H1 (cell line): ENCODE measurements around the gene CISD1. TPM values are rescaled to one million over a fixed set of nuclear protein-coding genes. Genes with fewer than 3 reads are reported as not detected.
A peak's percentile ranks its signal among the peaks of the same experiment; 100 is the strongest.

Experiments
- CTCF ChIA-PET: fragments of 300-600 bp; sonication (Branson Sonifier 250); formaldehyde crosslinking; loops from one replicate; lab custom pipeline; 2021; ENCODE audit not compliant: partially characterized antibody; lab: Charles Lee
- POLR2A ChIA-PET: fragments of 300-600 bp; sonication (Branson Sonifier 250); formaldehyde crosslinking; loops from one replicate; lab custom pipeline; 2021; ENCODE audit warnings: inconsistent platforms; ENCODE audit not compliant: partially characterized antibody; lab: Charles Lee
- DNase-seq, 2 experiments: peaks; one replicate each; pipeline versions ENCODE4 v3.0.0 to v3.0.0-alpha.2; 2010 to 2022; ENCODE audit warnings: low spot score in 2 of 2, low read depth in 1 of 2, mixed read lengths in 1 of 2
- FAIRE-seq: peaks from 2 replicates; lab custom pipeline; 2011; peaks lifted over from hg19 to GRCh38; lab: Jason Lieb, UNC
- H2AFZ ChIP-seq: 2 replicates; pipeline ENCODE4 v1.8.1; 2012; ENCODE audit warnings: low read length, inconsistent platforms
- H2AK5ac ChIP-seq: 2 replicates; pipeline ENCODE4 v1.6.1; 2013; ENCODE audit warnings: low read depth, low read length
- H2BK120ac ChIP-seq: replicated peaks from 2 replicates; pipeline ENCODE3; 2013; ENCODE audit warnings: low read depth, low read length, inconsistent platforms
- H2BK12ac ChIP-seq: 2 replicates; pipeline ENCODE4 v1.6.1; 2013; ENCODE audit warnings: low read depth, low read length
- H2BK15ac ChIP-seq: 2 replicates; pipeline ENCODE4 v1.6.1; 2013; ENCODE audit warnings: low read length
- H2BK20ac ChIP-seq: 2 replicates; pipeline ENCODE4 v1.6.1; 2013; ENCODE audit warnings: low read length
- H2BK5ac ChIP-seq: 2 replicates; pipeline ENCODE4 v1.6.1; 2013; ENCODE audit warnings: low read depth, low read length
- H3K14ac ChIP-seq: 2 replicates; pipeline ENCODE4 v1.6.1; 2013; ENCODE audit warnings: inconsistent platforms; ENCODE audit not compliant: insufficient read length
- H3K18ac ChIP-seq: 2 replicates; pipeline ENCODE4 v1.6.1; 2013; ENCODE audit warnings: low read length; ENCODE audit errors: extremely low read depth
- H3K23ac ChIP-seq: 2 replicates; pipeline ENCODE4 v1.6.1; 2013; ENCODE audit warnings: inconsistent platforms; ENCODE audit not compliant: insufficient read length
- H3K23me2 ChIP-seq: 2 replicates; pipeline ENCODE4 v1.6.1; 2013; ENCODE audit warnings: low read depth, low read length
- H3K27ac ChIP-seq: 2 replicates; pipeline ENCODE4 v1.6.1; 2011; ENCODE audit warnings: low read depth, low read length, inconsistent platforms
- H3K27me3 ChIP-seq, 4 experiments: replicated peaks in 1 of 4; 1 replicate in 1 of 4; 2 replicates in 3 of 4; pipeline versions ENCODE4 v1.6.1 to v1.8.1; 2011 to 2013; ENCODE audit warnings: low read length in 3 of 4, mild to moderate bottlenecking in 3 of 4, inconsistent platforms in 2 of 4, mixed read lengths in 2 of 4, moderate library complexity in 1 of 4; ENCODE audit not compliant: control insufficient read depth in 3 of 4, insufficient read depth in 3 of 4; ENCODE audit errors: extremely low read depth in 1 of 4
- H3K36me3 ChIP-seq, 4 experiments: 2 replicates each; pipeline versions ENCODE4 v1.6.1 to v1.8.1; 2011 to 2013; ENCODE audit warnings: mild to moderate bottlenecking in 4 of 4, low read length in 3 of 4, moderate library complexity in 2 of 4, control low read depth in 1 of 4, inconsistent platforms in 1 of 4; ENCODE audit not compliant: insufficient read depth in 4 of 4, control insufficient read depth in 2 of 4
- H3K4ac ChIP-seq: replicated peaks from 2 replicates; pipeline ENCODE3; 2013; ENCODE audit warnings: low read length, low read depth, mixed read lengths, inconsistent platforms; ENCODE audit not compliant: insufficient read length
- H3K4me1 ChIP-seq, 4 experiments: replicated peaks in 1 of 4; 1 replicate in 1 of 4; 2 replicates in 3 of 4; pipeline versions ENCODE4 v1.6.1 to v1.8.1; 2011 to 2013; ENCODE audit warnings: low read length in 3 of 4, inconsistent platforms in 2 of 4, mixed read lengths in 1 of 4; ENCODE audit not compliant: insufficient read depth in 4 of 4, control insufficient read depth in 3 of 4
- H3K4me2 ChIP-seq, 2 experiments: 2 replicates each; pipeline versions ENCODE4 v1.6.1 to v1.8.1; 2011 to 2013; ENCODE audit warnings: low read depth in 2 of 2, low read length in 2 of 2, control low read depth in 1 of 2, inconsistent platforms in 1 of 2, mild to moderate bottlenecking in 1 of 2; ENCODE audit not compliant: insufficient read depth in 1 of 2
- H3K4me3 ChIP-seq, 4 experiments: fragments of 200-600, 300-600 bp in 1 of 4; sonication (generic), shearing (Covaris generic), sonication (Bioruptor Twin) in 1 of 4; 2 replicates each; pipeline versions ENCODE4 v1.5.1 to v1.8.1; 2011 to 2016; ENCODE audit warnings: low read length in 4 of 4, low read depth in 3 of 4, control low read depth in 2 of 4, inconsistent platforms in 2 of 4, mild to moderate bottlenecking in 2 of 4, mixed read lengths in 1 of 4, moderate library complexity in 1 of 4; ENCODE audit not compliant: insufficient read depth in 2 of 4; ENCODE audit errors: extremely low read depth in 1 of 4
- H3K56ac ChIP-seq: replicated peaks from 2 replicates; pipeline ENCODE3; 2013; ENCODE audit warnings: low read depth, mild to moderate bottlenecking, mixed read lengths, low read length, inconsistent platforms; ENCODE audit not compliant: insufficient read length
- H3K79me1 ChIP-seq: 2 replicates; pipeline ENCODE4 v1.6.1; 2013; ENCODE audit warnings: low read depth, low read length, control low read depth
- H3K79me2 ChIP-seq, 2 experiments: 2 replicates each; pipeline versions ENCODE4 v1.6.1 to v1.8.1; 2012 to 2013; ENCODE audit warnings: low read length in 2 of 2, mild to moderate bottlenecking in 2 of 2, inconsistent platforms in 1 of 2; ENCODE audit not compliant: insufficient read depth in 2 of 2, control insufficient read depth in 1 of 2
- H3K9ac ChIP-seq, 4 experiments: replicated peaks in 1 of 4; 1 replicate in 1 of 4; 2 replicates in 3 of 4; pipeline versions ENCODE4 v1.6.1 to v1.8.1; 2011 to 2013; ENCODE audit warnings: low read depth in 3 of 4, low read length in 3 of 4, control low read depth in 2 of 4, mild to moderate bottlenecking in 2 of 4, moderate library complexity in 2 of 4, inconsistent platforms in 1 of 4; ENCODE audit errors: extremely low read depth in 1 of 4
- H3K9me3 ChIP-seq, 2 experiments: 2 replicates each; pipeline versions ENCODE4 v1.6.1 to v1.8.1; 2012 to 2013; ENCODE audit warnings: mild to moderate bottlenecking in 2 of 2, moderate library complexity in 2 of 2, control low read depth in 1 of 2, inconsistent platforms in 1 of 2, low read depth in 1 of 2, low read length in 1 of 2, mixed read lengths in 1 of 2; ENCODE audit not compliant: insufficient read depth in 2 of 2
- H4K20me1 ChIP-seq, 2 experiments: replicated peaks in 1 of 2; 2 replicates each; pipeline versions ENCODE3 to v1.8.1; 2011 to 2013; ENCODE audit warnings: inconsistent platforms in 2 of 2, low read length in 2 of 2, mild to moderate bottlenecking in 1 of 2; ENCODE audit not compliant: insufficient read depth in 2 of 2, control insufficient read depth in 1 of 2
- H4K5ac ChIP-seq: 2 replicates; pipeline ENCODE4 v1.6.1; 2013; ENCODE audit warnings: low read length, low read depth, mixed read lengths, inconsistent platforms; ENCODE audit not compliant: insufficient read length
- H4K8ac ChIP-seq: 2 replicates; pipeline ENCODE4 v1.8.0; 2013; ENCODE audit warnings: mild to moderate bottlenecking, moderate library complexity, low read length, inconsistent platforms; ENCODE audit not compliant: insufficient read depth; ENCODE audit errors: extremely low read depth
- H4K91ac ChIP-seq: replicated peaks from 2 replicates; pipeline ENCODE3; 2013; ENCODE audit warnings: low read length, mixed read lengths, inconsistent platforms; ENCODE audit not compliant: insufficient read length
- BACH1 ChIP-seq: IDR thresholded peaks from 2 replicates; pipeline ENCODE4 v1.6.1; 2012; ENCODE audit warnings: low read length, improper control_type of control experiment
- CEBPB ChIP-seq: IDR thresholded peaks from 2 replicates; pipeline ENCODE4 v1.6.1; 2012; ENCODE audit warnings: low read depth, low read length
- CTBP2 ChIP-seq: IDR thresholded peaks from 2 replicates; pipeline ENCODE4 v1.7.0; 2011; ENCODE audit warnings: borderline replicate concordance, mild to moderate bottlenecking, moderate library complexity, mixed read lengths, low read length; ENCODE audit not compliant: insufficient read depth, insufficient read length
- EP300 ChIP-seq, 2 experiments: IDR thresholded peaks; 1 replicate in 1 of 2; 2 replicates in 1 of 2; pipeline ENCODE4 v1.6.1; 2011 to 2012; ENCODE audit warnings: low read depth in 2 of 2, low read length in 2 of 2, mild to moderate bottlenecking in 2 of 2, borderline replicate concordance in 1 of 2, inconsistent platforms in 1 of 2, moderate library complexity in 1 of 2
- GABPA ChIP-seq: IDR thresholded peaks from 2 replicates; pipeline ENCODE4 v1.6.1; 2011; ENCODE audit warnings: mild to moderate bottlenecking, low read length, moderate library complexity, borderline replicate concordance; ENCODE audit not compliant: insufficient read depth
- GTF2F1 ChIP-seq: IDR thresholded peaks from 2 replicates; pipeline ENCODE4 v1.6.1; 2012; ENCODE audit warnings: low read depth, low read length, improper control_type of control experiment, borderline replicate concordance
- POLR2A ChIP-seq, 2 experiments: IDR thresholded peaks; 1 replicate in 1 of 2; 2 replicates in 1 of 2; pipeline ENCODE4 v1.6.1; 2011; ENCODE audit warnings: low read depth in 2 of 2, low read length in 2 of 2, mild to moderate bottlenecking in 2 of 2; ENCODE audit errors: control extremely low read depth in 1 of 2
- SAP30 ChIP-seq: fragments of 300-600 bp; sonication (generic); IDR thresholded peaks from 2 replicates; pipeline ENCODE4 v1.7.1; 2012; ENCODE audit warnings: low read length, moderate library complexity, mild to moderate bottlenecking, inconsistent platforms; ENCODE audit not compliant: insufficient read depth, insufficient replicate concordance
- SUZ12 ChIP-seq: fragments of 200-600 bp; sonication (generic); IDR thresholded peaks from 2 replicates; pipeline ENCODE4 v1.6.1; 2012; ENCODE audit warnings: mild to moderate bottlenecking, inconsistent platforms, low read length, moderate library complexity, mixed read lengths
- WGBS, 2 experiments: shearing (Covaris generic) in 1 of 2; methylation state at CpG; one replicate each; pipeline versions ENCODE4 v1.1.6 to v1.1.7; 2013 to 2015; ENCODE audit warnings: low lambda C conversion rate in 2 of 2, mixed read lengths in 2 of 2, inconsistent platforms in 1 of 2, low coverage in 1 of 2, missing lambda C conversion rate in 1 of 2; ENCODE audit not compliant: insufficient replicate concordance in 2 of 2, insufficient coverage in 1 of 2, insufficient read length in 1 of 2; ENCODE audit errors: extremely low coverage in 1 of 2, missing lambda C conversion rate in 1 of 2; 5-methylcytosine and 5-hydroxymethylcytosine counted together
- polyA plus RNA-seq, 7 experiments: library from polyadenylated mRNA; depleted of rRNA in 3 of 7; stranded (reverse) in 5 of 7; unstranded in 2 of 7; fragments of >200 nt in 5 of 7; fragments of 200-250 nt in 2 of 7; gene quantifications; 1 replicate in 5 of 7; 2 replicates in 1 of 7; 4 replicates in 1 of 7; pipeline versions ENCODE4 v1.2.1 to v1.2.3, GENCODE V29; 2011 to 2013; ENCODE audit warnings: missing spikeins in 2 of 7, mixed read lengths in 2 of 7
- total RNA-seq: library from RNA; stranded (reverse); fragmentation: NEBNext Ultra II Directional; extraction: Animal tissue kit (Norgen Biotek cat#: 25700); gene quantifications from 2 replicates; pipeline ENCODE4 v1.2.1, GENCODE V29; 2021
- TF ChIP-seq, protein P1 (sequence below): IDR thresholded peaks from 2 replicates; pipeline ENCODE4 v1.6.1; 2012; ENCODE audit warnings: inconsistent platforms

CISD1 gene
- total and polyA plus RNA-seq, 2 of the 8 experiments (the other 6 are each of a cell fraction or from before 2014, with no cell fraction given): 22.6 to 43.2 TPM

GRCh38 chr10:58305821-58306220 lies 36.9 kb downstream of the CISD1 start:
- no peak overlapping the region for H3K4me2 ChIP-seq
- no peaks in the 10 kb centered on the region for H3K27me3 ChIP-seq
- TF ChIP-seq EP300 (IDR thresholded peaks at IDR 0.05; ENCODE audit: borderline replicate concordance in 1 of 2, low read depth in 2 of 2, low read length in 2 of 2) (no peak), POLR2A (IDR thresholded peaks at IDR 0.05; ENCODE audit: control extremely low read depth in 1 of 2, low read depth in 2 of 2, low read length in 2 of 2) (no peak), GABPA (no peak), CTBP2 (no peak), SAP30 (no peak), CEBPB (no peak), SUZ12 (no peak), GTF2F1 (no peak), BACH1 (no peak)
- TF ChIP-seq, protein P1, sequence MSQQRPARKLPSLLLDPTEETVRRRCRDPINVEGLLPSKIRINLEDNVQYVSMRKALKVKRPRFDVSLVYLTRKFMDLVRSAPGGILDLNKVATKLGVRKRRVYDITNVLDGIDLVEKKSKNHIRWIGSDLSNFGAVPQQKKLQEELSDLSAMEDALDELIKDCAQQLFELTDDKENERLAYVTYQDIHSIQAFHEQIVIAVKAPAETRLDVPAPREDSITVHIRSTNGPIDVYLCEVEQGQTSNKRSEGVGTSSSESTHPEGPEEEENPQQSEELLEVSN: no peak
- no peaks in the 10 kb centered on the region for H3K4me1 ChIP-seq
- 82% methylated on average over 4 of the region's 4 CpGs; no CpG with 5 or more reads in 1 of the 2 experiments for WGBS, 2 experiments
- no peak overlapping the region for H3K27ac ChIP-seq
- no peak overlapping the region for H2AFZ ChIP-seq
- H3K79me2 ChIP-seq: no peaks in the 10 kb centered on the region
- H3K9me3 ChIP-seq: no peaks in the 10 kb centered on the region
- DNase-seq: no peak
- CTCF ChIA-PET: interaction anchor here (0.6 to 3.5 kb wide), 7 partner anchors 10 to 199 kb away, joined by 3 to 14 read pairs (median 3); no protein-coding TSS in a partner anchor
- H2AK5ac ChIP-seq: no peak overlapping the region
- peak overlapping the region; percentile 9 for H4K91ac ChIP-seq
- no peak overlapping the region for H2BK15ac ChIP-seq
- H3K79me1 ChIP-seq: no peaks in the 10 kb centered on the region
- H2BK20ac ChIP-seq: no peak overlapping the region
- no peak overlapping the region for H2BK120ac ChIP-seq
- H4K5ac ChIP-seq: no peak overlapping the region
- H3K9ac ChIP-seq: no peak overlapping the region
- FAIRE-seq: no peak
- POLR2A ChIA-PET: interaction anchor here (0.6 to 1.4 kb wide), 2 partner anchors 10 to 13 kb away, joined by 3 read pairs; no protein-coding TSS in a partner anchor
- no peak overlapping the region for H3K18ac ChIP-seq
- H2BK12ac ChIP-seq: no peak overlapping the region
- H3K4ac ChIP-seq: no peak overlapping the region
- H3K56ac ChIP-seq: no peak overlapping the region
- H3K23ac ChIP-seq: no peak overlapping the region
- no peak overlapping the region for H4K8ac ChIP-seq
- no peaks in the 10 kb centered on the region for H3K36me3 ChIP-seq
- H2BK5ac ChIP-seq: no peak overlapping the region
- H3K4me3 ChIP-seq: no peak overlapping the region
- no peak overlapping the region for H3K14ac ChIP-seq
- no peaks in the 10 kb centered on the region for H4K20me1 ChIP-seq
- H3K23me2 ChIP-seq: no peaks in the 10 kb centered on the region
